Neural progenitor cell (in vitro differentiated cells): ENCODE data around the gene GABRD. TPM values are rescaled to one million over a fixed set of nuclear protein-coding genes. Genes with fewer than 3 reads are reported as not detected.

Source experiments
- DNase-seq: peaks from one replicate; pipeline ENCODE4 v3.0.0-alpha.2; 2016; ENCODE audit warnings: low spot score
- H2AFZ ChIP-seq: fragments of 200-600 bp; sonication (generic); replicated peaks from 2 replicates; pipeline ENCODE4 v1.6.1; 2016; ENCODE audit warnings: antibody characterized with exemption
- H3F3A ChIP-seq: fragments of 200-600 bp; sonication (generic); 2 replicates; pipeline ENCODE4 v1.6.1; 2016; ENCODE audit warnings: antibody characterized with exemption, low read depth
- H3K27ac ChIP-seq: fragments of 200-600 bp; sonication (generic); 2 replicates; pipeline ENCODE4 v1.5.1; 2016; ENCODE audit warnings: mild to moderate bottlenecking
- H3K27me3 ChIP-seq: fragments of 200-600 bp; sonication (generic); 2 replicates; pipeline ENCODE4 v1.6.1; 2016; ENCODE audit warnings: mild to moderate bottlenecking, moderate library complexity
- H3K36me3 ChIP-seq: fragments of 200-600 bp; sonication (generic); 2 replicates; pipeline ENCODE4 v1.5.1; 2016
- H3K4me1 ChIP-seq: fragments of 200-600 bp; sonication (generic); 2 replicates; pipeline ENCODE4 v1.6.1; 2016; ENCODE audit warnings: mixed run types
- H3K4me2 ChIP-seq: fragments of 200-600 bp; sonication (generic); 2 replicates; pipeline ENCODE4 v1.6.1; 2016
- H3K4me3 ChIP-seq: fragments of 200-600 bp; sonication (generic); 2 replicates; pipeline ENCODE4 v1.5.1; 2016
- H3K79me2 ChIP-seq: fragments of 200-600 bp; sonication (generic); 2 replicates; pipeline ENCODE4 v1.6.1; 2016; ENCODE audit warnings: low read depth
- H3K9ac ChIP-seq: fragments of 200-600 bp; sonication (generic); 2 replicates; pipeline ENCODE4 v1.6.1; 2016
- H3K9me3 ChIP-seq: fragments of 200-600 bp; sonication (generic); 2 replicates; pipeline ENCODE4 v1.5.1; 2016; ENCODE audit warnings: low read depth
- H4K20me1 ChIP-seq: fragments of 200-600 bp; sonication (generic); 2 replicates; pipeline ENCODE4 v1.6.1; 2016; ENCODE audit warnings: low read depth
- H3K27ac Mint-ChIP-seq: 3 replicates; pipeline ENCODE4 v1.8.0; 2021; ENCODE audit warnings: mixed read lengths
- H3K27me3 Mint-ChIP-seq: 2 replicates; pipeline ENCODE4 v1.8.0; 2022; ENCODE audit warnings: low read depth, mild to moderate bottlenecking, inconsistent platforms, moderate library complexity, mixed read lengths; ENCODE audit not compliant: insufficient read depth
- H3K36me3 Mint-ChIP-seq: 3 replicates; pipeline ENCODE4 v1.8.0; 2021; ENCODE audit warnings: mixed read lengths
- H3K4me1 Mint-ChIP-seq: 3 replicates; pipeline ENCODE4 v1.8.0; 2021; ENCODE audit warnings: mixed read lengths
- H3K4me3 Mint-ChIP-seq: 3 replicates; pipeline ENCODE4 v1.8.0; 2021; ENCODE audit warnings: mild to moderate bottlenecking, moderate library complexity, mixed read lengths
- H3K9me3 Mint-ChIP-seq: 3 replicates; pipeline ENCODE4 v1.8.0; 2020; ENCODE audit warnings: mixed read lengths
- EZH2 ChIP-seq: fragments of 200-600 bp; sonication (generic); IDR thresholded peaks from 2 replicates; pipeline ENCODE4 v1.6.1; 2017; ENCODE audit warnings: antibody characterized with exemption, mild to moderate bottlenecking, moderate library complexity
- EZH2phosphoT487 ChIP-seq: fragments of 200-600 bp; sonication (generic); IDR thresholded peaks from 2 replicates; pipeline ENCODE4 v1.6.1; 2017; ENCODE audit warnings: antibody characterized with exemption
- total RNA-seq: library from RNA; depleted of rRNA; stranded (reverse); fragments of >200 nt; gene quantifications from 2 replicates; pipeline ENCODE4 v1.2.3, GENCODE V29; 2015; ENCODE audit warnings: low replicate concordance
- TF ChIP-seq, protein P1 (sequence below): fragments of 200-600 bp; sonication (generic); IDR thresholded peaks from 2 replicates; pipeline ENCODE4 v1.5.1; 2017; ENCODE audit warnings: antibody characterized with exemption, mild to moderate bottlenecking

GABRD gene
- total RNA-seq, 1 donor from 2014 or later = 0.45 TPM

DNA sequence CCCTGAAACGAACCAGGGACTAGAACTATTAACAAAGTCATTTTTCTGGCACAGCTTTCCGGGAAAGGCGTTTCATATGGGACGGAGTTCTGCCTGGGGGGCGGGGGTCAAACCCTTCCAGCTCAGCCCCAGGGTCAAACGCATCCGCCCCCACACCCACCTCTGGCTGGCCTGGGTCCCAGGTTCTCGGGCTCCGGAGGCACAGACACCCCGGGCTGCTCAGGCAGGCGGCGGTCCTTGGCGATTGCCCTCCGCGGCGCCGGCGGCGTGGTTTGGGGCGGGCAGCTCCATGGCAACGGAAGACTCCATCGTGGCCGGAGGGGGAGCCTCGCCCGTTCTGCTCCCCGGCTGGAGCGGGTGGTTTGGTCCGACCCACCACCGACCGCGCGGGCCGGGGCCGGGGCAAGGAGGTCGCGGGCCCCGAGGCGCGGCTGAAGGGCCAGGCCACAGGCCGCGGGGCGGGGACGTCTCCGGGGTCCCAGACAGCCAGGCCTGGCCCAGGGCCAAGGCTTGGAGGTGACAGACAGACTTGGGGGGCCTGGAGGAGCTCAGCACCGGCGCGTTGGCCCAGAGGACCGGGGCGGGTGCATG, 15.5 kb upstream of the GABRD start, which contains the start of gene CFAP74:
TSS of gene CFAP74 (minus strand) at position 246 of the 591 bp plus-strand sequence. CDS start 12,830 bp downstream, outside the sequence.
- Histone ChIP-seq H3F3A (peaks cover 3% of the 10 kb centered on the region), H3K9me3 (no peaks in the 10 kb centered on the region), H3K27me3 (peaks cover 10% of the 10 kb centered on the region), H3K4me2 (peak within 1 kb of the TSS; percentile 77), H2AFZ (peak within 1 kb of the TSS; percentile 100), H3K4me1 (peaks cover 8% of the 10 kb centered on the region), H3K79me2 (no peaks in the 10 kb centered on the region), H3K4me3 (peak within 1 kb of the TSS; percentile 39), H3K27ac (no peak within 1 kb of the TSS), H3K9ac (no peak within 1 kb of the TSS), H4K20me1 (no peaks in the 10 kb centered on the region), H3K36me3 (no peaks in the 10 kb centered on the region)
- TF ChIP-seq EZH2phosphoT487 (no peak), EZH2 (no peak)
- TF ChIP-seq, protein P1, sequence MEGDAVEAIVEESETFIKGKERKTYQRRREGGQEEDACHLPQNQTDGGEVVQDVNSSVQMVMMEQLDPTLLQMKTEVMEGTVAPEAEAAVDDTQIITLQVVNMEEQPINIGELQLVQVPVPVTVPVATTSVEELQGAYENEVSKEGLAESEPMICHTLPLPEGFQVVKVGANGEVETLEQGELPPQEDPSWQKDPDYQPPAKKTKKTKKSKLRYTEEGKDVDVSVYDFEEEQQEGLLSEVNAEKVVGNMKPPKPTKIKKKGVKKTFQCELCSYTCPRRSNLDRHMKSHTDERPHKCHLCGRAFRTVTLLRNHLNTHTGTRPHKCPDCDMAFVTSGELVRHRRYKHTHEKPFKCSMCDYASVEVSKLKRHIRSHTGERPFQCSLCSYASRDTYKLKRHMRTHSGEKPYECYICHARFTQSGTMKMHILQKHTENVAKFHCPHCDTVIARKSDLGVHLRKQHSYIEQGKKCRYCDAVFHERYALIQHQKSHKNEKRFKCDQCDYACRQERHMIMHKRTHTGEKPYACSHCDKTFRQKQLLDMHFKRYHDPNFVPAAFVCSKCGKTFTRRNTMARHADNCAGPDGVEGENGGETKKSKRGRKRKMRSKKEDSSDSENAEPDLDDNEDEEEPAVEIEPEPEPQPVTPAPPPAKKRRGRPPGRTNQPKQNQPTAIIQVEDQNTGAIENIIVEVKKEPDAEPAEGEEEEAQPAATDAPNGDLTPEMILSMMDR = no peak
- H3K4me1 Mint-ChIP-seq = peaks cover 17% of the 10 kb centered on the region
- H3K27ac Mint-ChIP-seq = no peak within 1 kb of the TSS
- peaks cover 5% of the 10 kb centered on the region for H3K27me3 Mint-ChIP-seq
- peak within 1 kb of the TSS; percentile 77 for H3K4me3 Mint-ChIP-seq
- DNase-seq = peak; percentile 93
- H3K36me3 Mint-ChIP-seq = no peaks in the 10 kb centered on the region
- no peaks in the 10 kb centered on the region for H3K9me3 Mint-ChIP-seq

GRCh38 chr1:2004856-2005255, 14.3 kb upstream of the GABRD start:
- H3K79me2 ChIP-seq = no peaks in the 10 kb centered on the region
- no peak overlapping the region for H3K4me2 ChIP-seq
- H3K27ac ChIP-seq = no peak overlapping the region
- Mint-ChIP-seq H3K4me3 (peak overlapping the region; percentile 50), H3K9me3 (no peaks in the 10 kb centered on the region), H3K27ac (no peak overlapping the region), H3K4me1 (peaks cover 18% of the 10 kb centered on the region), H3K36me3 (no peaks in the 10 kb centered on the region), H3K27me3 (peaks cover 5% of the 10 kb centered on the region)
- no peak overlapping the region for H3K9ac ChIP-seq
- no peak overlapping the region for H2AFZ ChIP-seq
- no peak overlapping the region for H3K4me3 ChIP-seq
- no peaks in the 10 kb centered on the region for H3K36me3 ChIP-seq
- H3F3A ChIP-seq = peaks cover 3% of the 10 kb centered on the region
- peaks cover 8% of the 10 kb centered on the region for H3K4me1 ChIP-seq
- TF ChIP-seq, protein P1 = no peak
- TF ChIP-seq EZH2phosphoT487 (no peak), EZH2 (no peak)
- peaks cover 10% of the 10 kb centered on the region for H3K27me3 ChIP-seq
- no peaks in the 10 kb centered on the region for H4K20me1 ChIP-seq
- no peaks in the 10 kb centered on the region for H3K9me3 ChIP-seq
- no peak for DNase-seq

DNA sequence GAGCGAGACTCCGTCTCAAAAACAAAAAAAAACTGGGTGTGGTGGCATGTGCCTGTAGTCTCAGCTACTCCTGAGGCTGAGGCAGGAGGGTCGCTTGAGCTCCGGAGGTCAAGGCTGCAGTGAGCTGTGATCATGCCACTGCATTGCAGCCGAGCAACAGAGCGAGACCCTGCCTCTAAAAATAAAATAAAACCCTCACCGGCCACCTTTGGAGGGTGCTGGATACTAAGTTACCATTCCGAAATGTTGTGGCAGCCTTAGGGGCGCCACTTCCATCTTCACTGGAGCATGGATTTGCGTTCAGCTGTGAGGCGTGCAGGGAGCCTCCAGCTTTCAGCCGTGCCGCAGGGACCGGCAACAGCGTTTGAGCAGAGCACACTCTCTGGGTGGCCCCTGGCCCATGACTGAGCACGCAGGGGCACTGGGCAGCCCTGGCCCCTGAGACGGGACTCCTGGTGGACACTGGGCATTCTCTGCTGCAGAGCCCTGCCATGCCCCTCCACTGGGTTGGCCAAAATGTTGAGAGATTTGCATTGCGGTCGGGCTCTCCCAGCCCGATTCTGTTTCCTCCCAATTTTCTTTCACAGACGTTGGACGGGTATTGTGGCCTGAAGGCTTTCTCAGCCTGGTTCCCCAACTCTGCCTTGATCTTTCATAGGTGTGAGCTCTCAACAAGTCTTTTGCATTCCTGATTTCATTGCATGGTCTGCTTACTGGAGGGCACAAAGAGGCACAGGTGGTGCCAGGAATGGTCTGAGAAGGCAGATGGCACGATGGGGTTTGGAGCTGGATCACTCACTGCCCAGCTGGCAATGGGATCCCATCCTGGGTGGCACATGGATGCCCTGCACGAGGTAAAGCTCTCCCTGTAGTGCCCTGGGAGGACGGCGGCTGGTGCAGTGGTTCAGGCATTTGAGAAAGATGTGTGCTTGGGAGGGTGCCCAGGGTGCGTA, 9.8 kb upstream of the GABRD start:
- no peak overlapping the region for H2AFZ ChIP-seq
- no peaks in the 10 kb centered on the region for H3K36me3 ChIP-seq
- no peak overlapping the region for H3K9ac ChIP-seq
- no peaks in the 10 kb centered on the region for H3K79me2 ChIP-seq
- no peak overlapping the region for H3K4me3 ChIP-seq
- H3K4me1 ChIP-seq = no peaks in the 10 kb centered on the region
- DNase-seq = no peak
- Mint-ChIP-seq H3K27me3 (peaks cover 5% of the 10 kb centered on the region), H3K4me3 (no peak overlapping the region), H3K4me1 (peaks cover 5% of the 10 kb centered on the region), H3K36me3 (no peaks in the 10 kb centered on the region), H3K9me3 (no peaks in the 10 kb centered on the region), H3K27ac (no peak overlapping the region)
- H4K20me1 ChIP-seq = no peaks in the 10 kb centered on the region
- no peaks in the 10 kb centered on the region for H3K9me3 ChIP-seq
- no peak overlapping the region for H3K4me2 ChIP-seq
- TF ChIP-seq, protein P1 = no peak
- TF ChIP-seq EZH2phosphoT487 = no peak
- TF ChIP-seq EZH2 = no peak
- H3K27me3 ChIP-seq = no peaks in the 10 kb centered on the region
- H3K27ac ChIP-seq = no peak overlapping the region
- no peaks in the 10 kb centered on the region for H3F3A ChIP-seq
